ENCODE results near the gene SAMD4A. TPM values are rescaled to one million over a fixed set of nuclear protein-coding genes. Genes with fewer than 3 reads are reported as not detected.
A peak's percentile ranks its signal among the peaks of the same experiment; 100 is the strongest.

Gene SAMD4A
- total and polyA plus RNA-seq, 7 experiments from 2014 or later = 0.73 to 5.7 (median 1.7) TPM; not detected in 2

DNA sequence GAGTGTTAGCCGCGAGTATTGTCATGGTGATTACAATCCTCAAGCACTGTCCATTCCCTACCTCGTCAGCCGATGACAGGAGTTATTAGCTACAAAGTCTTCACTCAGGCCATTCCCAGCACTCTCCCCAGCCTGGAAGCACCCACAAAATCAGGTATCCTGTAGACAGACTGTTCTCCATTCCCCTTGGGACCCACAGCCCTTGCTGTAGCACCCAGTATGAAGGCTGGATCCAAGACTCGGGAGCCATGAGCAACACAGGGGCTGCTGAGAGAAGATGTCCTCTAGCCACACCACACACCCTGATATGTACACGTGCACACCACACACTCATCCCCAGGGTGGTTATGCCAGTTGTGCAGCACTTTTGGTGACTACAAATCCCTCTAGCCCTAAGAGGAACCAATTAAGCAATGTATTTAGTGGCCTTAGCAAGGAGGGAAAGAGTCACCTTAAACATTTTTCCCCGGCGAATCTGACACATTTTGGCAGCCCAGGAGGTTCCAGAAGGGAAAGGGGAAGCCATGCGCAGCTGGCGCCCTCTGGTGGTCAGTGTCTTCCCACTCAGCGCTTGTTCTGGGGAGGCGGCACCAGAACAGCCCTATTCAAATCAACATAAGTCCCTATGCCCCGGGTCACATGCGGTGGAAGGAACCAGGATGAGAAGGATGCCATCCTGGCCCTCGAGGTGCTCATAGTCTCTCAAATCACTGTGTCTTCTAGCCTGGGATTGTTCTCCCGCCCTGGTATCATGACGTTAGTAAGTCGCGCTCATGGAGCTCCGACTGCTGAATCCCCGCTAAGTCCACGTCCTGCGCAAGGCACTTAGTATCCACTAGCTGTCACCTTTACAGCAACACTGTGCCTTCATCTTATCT is 238.8 kb downstream of the SAMD4A start:
- peaks cover 0 to 3% (median 0%) of the 10 kb centered on the region in 11 donors for H3K9me3 Mint-ChIP-seq
- Histone ChIP-seq H3K27ac (ENCODE audit: low read depth, low read length) (no peak overlapping the region), H3K4me1 (ENCODE audit: control insufficient read depth in 2 of 2, insufficient read depth in 2 of 2, low read length in 2 of 2) (no peaks in the 10 kb centered on the region), H3K36me3 (ENCODE audit: control insufficient read depth in 2 of 3, insufficient read depth in 3 of 3, low read length in 3 of 3) (no peaks in the 10 kb centered on the region), H3K9me3 (ENCODE audit: control insufficient read depth in 2 of 3, low read length in 3 of 3) (no peaks in the 10 kb centered on the region), H3K4me3 (ENCODE audit: low read length) (no peak overlapping the region), H3K27me3 (ENCODE audit: control insufficient read depth in 2 of 2, insufficient read depth in 2 of 2, low read length in 2 of 2) (no peaks in the 10 kb centered on the region)
- peaks cover 0 to 6% (median 4%) of the 10 kb centered on the region in 7 donors for H3K4me1 Mint-ChIP-seq
- H3K27ac Mint-ChIP-seq = peak overlapping the region in 1 of 9 donors; percentile 28
- ATAC-seq (peak; percentile 87), DNase-seq (peak; percentile 38 to 75 (median 56))
- H3K27me3 Mint-ChIP-seq = peaks cover 10 to 27% (median 20%) of the 10 kb centered on the region in 5 donors
- ChIA-PET CTCF (interaction anchor here (0.6 to 2.1 kb wide), 6 partner anchors 9 to 1669 kb away, joined by 3 to 9 read pairs (median 4); no protein-coding TSS in a partner anchor), POLR2A (interaction anchor here (0.7 kb wide), 2 partner anchors 94 to 97 kb away, joined by 3 read pairs; partner anchors contain the start of gene GCH1)
- peaks cover 0 to 3% (median 0%) of the 10 kb centered on the region in 5 donors for H3K36me3 Mint-ChIP-seq
- intact Hi-C loops (cut with micrococcal nuclease) = loop anchor here (1.0 to 2.0 kb wide), 5 partner anchors 29 to 241 kb away; no protein-coding TSS in a partner anchor
- H3K4me3 Mint-ChIP-seq = peak overlapping the region in 5 of 10 donors; percentile 20 to 58 (median 42)

GRCh38 chr14:54806616-54807015 is 239.7 kb downstream of the SAMD4A start:
- Mint-ChIP-seq H3K36me3 (peaks cover 0 to under 1% (median 0%) of the 10 kb centered on the region in 5 donors), H3K27ac (no peak overlapping the region), H3K9me3 (peaks cover 0 to 1% (median 0%) of the 10 kb centered on the region in 11 donors), H3K27me3 (peaks cover 10 to 25% (median 14%) of the 10 kb centered on the region in 5 donors), H3K4me1 (peaks cover 0 to 6% (median 4%) of the 10 kb centered on the region in 7 donors), H3K4me3 (no peak overlapping the region)
- DNase-seq (no peak), ATAC-seq (no peak)
- Histone ChIP-seq H3K4me1 (ENCODE audit: control insufficient read depth in 2 of 2, insufficient read depth in 2 of 2, low read length in 2 of 2) (no peaks in the 10 kb centered on the region), H3K27me3 (ENCODE audit: control insufficient read depth in 2 of 2, insufficient read depth in 2 of 2, low read length in 2 of 2) (no peaks in the 10 kb centered on the region), H3K36me3 (ENCODE audit: control insufficient read depth in 2 of 3, insufficient read depth in 3 of 3, low read length in 3 of 3) (no peaks in the 10 kb centered on the region), H3K4me3 (ENCODE audit: low read length) (no peak overlapping the region), H3K9me3 (ENCODE audit: control insufficient read depth in 2 of 3, low read length in 3 of 3) (no peaks in the 10 kb centered on the region), H3K27ac (ENCODE audit: low read depth, low read length) (no peak overlapping the region)
- CTCF ChIA-PET = interaction anchor here (0.6 to 2.1 kb wide), 6 partner anchors 10 to 1668 kb away, joined by 3 to 9 read pairs (median 4); no protein-coding TSS in a partner anchor
- intact Hi-C loops (cut with micrococcal nuclease) = loop anchor here (1.0 kb wide), 3 partner anchors 75 to 242 kb away; no protein-coding TSS in a partner anchor
- POLR2A ChIA-PET = interaction anchor here (0.7 kb wide), 1 partner anchor 96 kb away, joined by 3 read pairs; the partner anchor contains the start of gene GCH1

DNA sequence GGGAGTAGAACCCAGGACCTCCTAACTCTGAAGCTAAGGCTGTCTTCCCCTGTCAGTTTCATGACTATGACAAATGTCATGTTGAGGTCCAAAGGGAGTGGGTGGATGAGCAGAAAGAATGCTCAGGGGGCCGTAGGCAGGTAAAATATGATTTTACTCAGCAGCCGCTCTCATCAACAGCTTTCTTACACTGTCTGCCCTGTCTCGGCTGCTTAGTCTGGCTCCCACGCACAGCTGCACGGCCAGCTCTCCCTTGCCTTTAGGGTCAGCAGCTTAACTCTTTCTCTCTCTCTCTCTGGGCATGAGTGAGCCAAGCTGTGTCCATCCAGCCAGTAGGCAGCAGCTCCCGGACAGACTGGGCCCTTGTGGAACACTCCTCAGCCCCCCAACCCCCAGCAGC is 240.5 kb downstream of the SAMD4A start:
- H3K27me3 Mint-ChIP-seq = peaks cover 8 to 24% (median 10%) of the 10 kb centered on the region in 5 donors
- ChIA-PET CTCF (interaction anchor here (0.6 to 2.0 kb wide), 6 partner anchors 11 to 243 kb away, joined by 3 to 9 read pairs (median 5); no protein-coding TSS in a partner anchor), POLR2A (no interaction called here)
- no peaks in the 10 kb centered on the region for H3K9me3 ChIP-seq (ENCODE audit: control insufficient read depth in 2 of 3, low read length in 3 of 3)
- no peak overlapping the region for H3K4me3 Mint-ChIP-seq
- ATAC-seq = no peak
- no peak overlapping the region for H3K4me3 ChIP-seq (ENCODE audit: low read length)
- H3K9me3 Mint-ChIP-seq = no peaks in the 10 kb centered on the region
- no peaks in the 10 kb centered on the region for H3K36me3 Mint-ChIP-seq
- no peak overlapping the region for H3K27ac ChIP-seq (ENCODE audit: low read depth, low read length)
- intact Hi-C loops (cut with micrococcal nuclease) = no loop called here
- H3K36me3 ChIP-seq (ENCODE audit: control insufficient read depth in 2 of 3, insufficient read depth in 3 of 3, low read length in 3 of 3) = no peaks in the 10 kb centered on the region
- no peak for DNase-seq
- no peaks in the 10 kb centered on the region for H3K4me1 ChIP-seq (ENCODE audit: control insufficient read depth in 2 of 2, insufficient read depth in 2 of 2, low read length in 2 of 2)
- H3K27ac Mint-ChIP-seq = no peak overlapping the region
- no peaks in the 10 kb centered on the region for H3K27me3 ChIP-seq (ENCODE audit: control insufficient read depth in 2 of 2, insufficient read depth in 2 of 2, low read length in 2 of 2)
- peaks cover 0 to 6% (median 4%) of the 10 kb centered on the region in 7 donors for H3K4me1 Mint-ChIP-seq

- Histone ChIP-seq H3K36me3 (ENCODE audit: control insufficient read depth in 2 of 3, insufficient read depth in 3 of 3, low read length in 3 of 3) (no peaks in the 10 kb centered on the region), H3K27me3 (ENCODE audit: control insufficient read depth in 2 of 2, insufficient read depth in 2 of 2, low read length in 2 of 2) (no peaks in the 10 kb centered on the region), H3K9me3 (ENCODE audit: control insufficient read depth in 2 of 3, low read length in 3 of 3) (no peaks in the 10 kb centered on the region), H3K27ac (ENCODE audit: low read depth, low read length) (no peak overlapping the region), H3K4me3 (ENCODE audit: low read length) (no peak overlapping the region), H3K4me1 (ENCODE audit: control insufficient read depth in 2 of 2, insufficient read depth in 2 of 2, low read length in 2 of 2) (no peaks in the 10 kb centered on the region)
- CTCF ChIA-PET = interaction anchor here (0.6 to 2.0 kb wide), 6 partner anchors 10 to 245 kb away, joined by 3 to 9 read pairs (median 4); no protein-coding TSS in a partner anchor
- intact Hi-C loops (cut with micrococcal nuclease) = no loop called here
- no peak for ATAC-seq
- no peak for DNase-seq
- no peaks in the 10 kb centered on the region for H3K36me3 Mint-ChIP-seq
- no peaks in the 10 kb centered on the region for H3K9me3 Mint-ChIP-seq
- POLR2A ChIA-PET = no interaction called here
- no peak overlapping the region for H3K27ac Mint-ChIP-seq
- peaks cover 0 to 6% (median 4%) of the 10 kb centered on the region in 7 donors for H3K4me1 Mint-ChIP-seq
- H3K27me3 Mint-ChIP-seq = peaks cover 7 to 29% (median 10%) of the 10 kb centered on the region in 5 donors
- H3K4me3 Mint-ChIP-seq = no peak overlapping the region
Observed at GRCh38 chr14:54807881-54808280, 241.0 kb downstream of the SAMD4A start.

GRCh38 chr14:54808326-54809161 is 241.6 kb downstream of the SAMD4A start:
- DNase-seq (no peak), ATAC-seq (no peak)
- Histone ChIP-seq H3K9me3 (ENCODE audit: control insufficient read depth in 2 of 3, low read length in 3 of 3) (no peaks in the 10 kb centered on the region), H3K4me3 (ENCODE audit: low read length) (no peak overlapping the region), H3K4me1 (ENCODE audit: control insufficient read depth in 2 of 2, insufficient read depth in 2 of 2, low read length in 2 of 2) (no peaks in the 10 kb centered on the region), H3K27ac (ENCODE audit: low read depth, low read length) (no peak overlapping the region), H3K36me3 (ENCODE audit: control insufficient read depth in 2 of 3, insufficient read depth in 3 of 3, low read length in 3 of 3) (no peaks in the 10 kb centered on the region), H3K27me3 (ENCODE audit: control insufficient read depth in 2 of 2, insufficient read depth in 2 of 2, low read length in 2 of 2) (no peaks in the 10 kb centered on the region)
- intact Hi-C loops (cut with micrococcal nuclease) = no loop called here
- peaks cover 7 to 30% (median 10%) of the 10 kb centered on the region in 5 donors for H3K27me3 Mint-ChIP-seq
- CTCF ChIA-PET = interaction anchor here (0.6 to 1.5 kb wide), 5 partner anchors 73 to 1602 kb away, joined by 3 to 6 read pairs (median 3); no protein-coding TSS in a partner anchor
- POLR2A ChIA-PET = no interaction called here
- H3K9me3 Mint-ChIP-seq = no peaks in the 10 kb centered on the region
- H3K4me3 Mint-ChIP-seq = no peak overlapping the region
- peak overlapping the region in 1 of 9 donors; percentile 4 for H3K27ac Mint-ChIP-seq
- no peaks in the 10 kb centered on the region for H3K36me3 Mint-ChIP-seq
- peaks cover 0 to 6% (median 4%) of the 10 kb centered on the region in 7 donors for H3K4me1 Mint-ChIP-seq

DNA sequence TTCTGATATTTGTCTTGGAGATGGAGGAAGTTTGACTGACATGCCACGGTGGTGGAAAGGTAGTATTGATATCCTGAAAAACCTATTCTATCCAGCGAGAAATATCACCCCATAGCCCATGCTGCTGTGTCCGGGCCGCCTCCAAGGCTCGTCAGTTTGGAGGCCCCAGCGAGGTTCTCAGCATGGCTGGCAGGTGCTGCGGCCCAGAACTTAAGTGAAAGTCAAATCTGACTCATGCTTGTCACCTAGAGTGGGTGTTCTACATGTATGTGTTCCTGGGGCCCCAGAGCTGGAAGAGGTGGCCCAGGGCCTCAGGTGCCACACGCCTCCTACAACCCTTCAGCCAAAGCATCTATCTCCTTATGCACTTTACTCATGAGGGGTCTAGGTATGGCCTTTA is 242.8 kb downstream of the SAMD4A start:
- Mint-ChIP-seq H3K27ac (no peak overlapping the region), H3K4me1 (peaks cover 0 to 6% (median 4%) of the 10 kb centered on the region in 7 donors), H3K4me3 (no peak overlapping the region), H3K27me3 (peaks cover 6 to 26% (median 10%) of the 10 kb centered on the region in 5 donors), H3K36me3 (no peaks in the 10 kb centered on the region), H3K9me3 (no peaks in the 10 kb centered on the region)
- no peaks in the 10 kb centered on the region for H3K9me3 ChIP-seq (ENCODE audit: control insufficient read depth in 2 of 3, low read length in 3 of 3)
- ChIA-PET CTCF (no interaction called here), POLR2A (no interaction called here)
- no peak overlapping the region for H3K4me3 ChIP-seq (ENCODE audit: low read length)
- no peak for ATAC-seq
- H3K27me3 ChIP-seq (ENCODE audit: control insufficient read depth in 2 of 2, insufficient read depth in 2 of 2, low read length in 2 of 2) = no peaks in the 10 kb centered on the region
- no peak for DNase-seq
- no peaks in the 10 kb centered on the region for H3K36me3 ChIP-seq (ENCODE audit: control insufficient read depth in 2 of 3, insufficient read depth in 3 of 3, low read length in 3 of 3)
- intact Hi-C loops (cut with micrococcal nuclease) = no loop called here
- H3K4me1 ChIP-seq (ENCODE audit: control insufficient read depth in 2 of 2, insufficient read depth in 2 of 2, low read length in 2 of 2) = no peaks in the 10 kb centered on the region
- H3K27ac ChIP-seq (ENCODE audit: low read depth, low read length) = no peak overlapping the region
